Erythroblast (primary cell): ENCODE data around the gene ARAP1.

Source experiments
- DNase-seq, 2 experiments: peaks; one replicate each; lab custom pipeline; 2025; lab: John Stamatoyannopoulos, UW
- GATA1 ChIP-seq: IDR thresholded peaks from 2 replicates; pipeline ENCODE4 v1.6.1; 2011; ENCODE audit warnings: low read depth, mild to moderate bottlenecking, control low read depth, low read length, moderate library complexity
- POLR2A ChIP-seq: IDR thresholded peaks from 2 replicates; pipeline ENCODE4 v1.6.1; 2011; ENCODE audit warnings: mild to moderate bottlenecking, low read length

Gene ARAP1

GRCh38 chr11:72682858-72683243 is 69.4 kb downstream of the ARAP1 start:
- TF ChIP-seq POLR2A (no peak), GATA1 (no peak)
- DNase-seq: no peak

GRCh38 chr11:72682238-72682857 is 69.9 kb downstream of the ARAP1 start:
- no peak for DNase-seq
- TF ChIP-seq GATA1 (no peak), POLR2A (no peak)

DNA sequence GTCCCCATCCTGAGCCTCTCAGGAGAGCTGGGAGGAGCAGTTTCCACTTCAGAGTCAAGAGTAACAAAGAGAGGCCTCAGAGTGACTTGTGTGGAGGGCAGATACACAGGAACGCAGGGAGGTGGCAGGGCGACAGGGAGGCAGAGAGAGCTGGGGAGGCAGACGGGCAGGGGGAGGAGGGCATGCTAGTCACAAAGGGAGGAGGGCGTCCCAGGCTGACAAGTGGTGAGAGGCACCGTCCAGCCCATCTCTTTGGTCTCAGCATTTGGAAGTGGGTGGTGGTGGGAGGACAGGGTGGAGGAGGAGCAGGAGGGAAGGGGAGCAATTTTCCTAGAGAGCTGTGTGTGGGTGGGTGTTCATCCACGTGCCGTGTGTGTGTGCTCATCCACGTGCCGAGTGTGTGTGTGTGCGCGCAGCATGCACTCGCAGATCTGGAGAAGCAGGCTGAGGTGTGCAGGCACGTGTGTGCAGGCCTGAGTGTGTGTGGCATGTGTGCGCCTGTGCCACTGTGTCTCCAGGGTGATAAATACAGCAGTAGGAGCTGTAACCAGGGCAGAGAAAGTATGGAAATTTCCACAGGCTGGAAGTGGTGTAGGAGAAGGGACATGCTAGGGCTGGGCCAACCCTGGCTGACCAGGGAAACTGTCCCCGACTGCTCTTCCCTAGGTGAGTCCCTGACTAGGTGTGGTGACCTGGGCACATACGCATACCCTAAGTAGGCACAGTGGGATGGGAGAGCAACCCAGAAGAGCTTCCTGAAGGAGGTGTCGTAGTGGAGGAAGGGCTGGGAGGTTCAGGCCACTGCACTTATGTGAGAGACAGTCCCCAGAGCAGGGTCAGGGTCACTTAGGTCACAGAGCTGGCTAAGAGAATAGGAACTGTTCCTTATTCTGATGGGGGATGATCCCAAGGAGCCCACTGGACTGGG is 70.7 kb downstream of the ARAP1 start:
- no peak for DNase-seq
- TF ChIP-seq GATA1: no peak
- no peak for TF ChIP-seq POLR2A

DNA sequence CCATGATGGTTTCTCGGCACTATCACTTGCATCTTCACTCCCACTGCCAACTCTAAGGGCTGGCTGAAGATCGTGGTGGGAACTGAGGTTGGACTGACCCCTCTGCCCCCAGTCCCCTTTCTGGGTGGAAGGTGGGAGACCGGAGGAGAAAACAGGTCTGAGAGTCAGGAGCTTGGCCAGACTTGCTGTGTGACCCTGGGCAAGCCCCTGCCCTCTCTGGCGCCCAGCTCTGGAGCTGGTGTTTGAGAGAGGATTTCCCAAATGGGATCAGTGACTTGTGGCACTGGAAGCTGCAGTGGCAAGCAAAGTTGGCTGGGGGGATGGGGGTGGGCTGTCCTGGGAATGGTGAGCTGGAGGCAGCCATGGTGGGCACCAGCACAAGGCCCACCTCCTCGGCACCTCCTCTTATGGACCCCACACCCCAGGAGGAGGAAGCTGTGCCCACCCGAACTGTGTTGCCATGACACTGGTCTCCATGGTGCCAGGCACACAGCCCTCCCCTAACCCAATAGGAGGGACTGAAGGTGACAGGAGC is 71.5 kb downstream of the ARAP1 start:
- TF ChIP-seq POLR2A (no peak), GATA1 (no peak)
- no peak for DNase-seq

DNA sequence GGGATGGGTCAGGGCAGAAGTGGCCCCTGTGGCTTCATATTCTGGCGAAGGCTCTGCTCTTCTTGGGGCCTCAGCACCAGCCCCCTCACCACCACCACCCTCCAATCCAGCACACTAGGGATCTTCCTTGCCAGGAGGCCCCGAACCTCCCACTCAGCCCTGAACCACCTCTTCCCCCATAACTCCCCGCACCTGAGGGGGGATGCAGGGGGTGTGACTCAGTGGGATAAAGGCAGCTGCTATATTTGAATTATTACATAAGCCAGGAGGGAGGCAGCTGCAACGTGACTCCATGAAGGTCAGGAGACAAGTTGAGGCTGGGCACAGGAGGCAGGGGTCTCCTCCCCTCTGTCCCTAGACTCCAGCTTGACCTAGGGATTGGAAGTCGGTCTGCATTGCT is 72.3 kb downstream of the ARAP1 start:
- no peak for DNase-seq
- TF ChIP-seq GATA1: no peak
- TF ChIP-seq POLR2A: no peak

- DNase-seq: no peak
- TF ChIP-seq GATA1 (no peak), POLR2A (no peak)
Measured at GRCh38 chr11:72678524-72678923, 73.7 kb downstream of the ARAP1 start.

DNA sequence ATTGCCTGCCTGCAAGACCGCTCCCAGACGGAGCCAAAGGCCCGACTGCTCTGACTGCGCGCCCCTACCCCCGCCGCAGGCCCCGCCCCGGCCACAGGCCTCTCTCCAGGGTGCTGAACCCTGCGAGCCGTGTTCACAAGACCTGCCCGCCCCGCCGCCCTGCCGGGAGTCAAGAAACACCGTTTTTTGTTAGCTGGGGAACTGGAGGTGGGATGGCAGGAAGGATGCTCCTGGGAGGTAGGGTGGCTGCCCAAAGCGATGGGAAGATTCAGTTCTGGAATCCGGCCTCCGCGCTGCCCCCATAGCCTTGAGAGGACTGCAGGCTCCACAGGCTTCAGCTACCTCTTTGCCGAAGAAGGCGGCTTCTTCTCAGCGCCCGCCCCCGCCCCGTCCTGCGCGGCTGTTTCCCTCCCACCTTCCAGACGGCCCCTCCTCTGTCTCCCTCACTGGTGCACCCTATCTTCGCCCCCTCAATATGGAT is 75.3 kb downstream of the ARAP1 start:
- TF ChIP-seq GATA1 (no peak), POLR2A (no peak)
- DNase-seq: peak; percentile 50 to 54

GRCh38 chr11:72675221-72675620 is 77.0 kb downstream of the ARAP1 start:
- DNase-seq: no peak
- no peak for TF ChIP-seq POLR2A
- no peak for TF ChIP-seq GATA1

DNA sequence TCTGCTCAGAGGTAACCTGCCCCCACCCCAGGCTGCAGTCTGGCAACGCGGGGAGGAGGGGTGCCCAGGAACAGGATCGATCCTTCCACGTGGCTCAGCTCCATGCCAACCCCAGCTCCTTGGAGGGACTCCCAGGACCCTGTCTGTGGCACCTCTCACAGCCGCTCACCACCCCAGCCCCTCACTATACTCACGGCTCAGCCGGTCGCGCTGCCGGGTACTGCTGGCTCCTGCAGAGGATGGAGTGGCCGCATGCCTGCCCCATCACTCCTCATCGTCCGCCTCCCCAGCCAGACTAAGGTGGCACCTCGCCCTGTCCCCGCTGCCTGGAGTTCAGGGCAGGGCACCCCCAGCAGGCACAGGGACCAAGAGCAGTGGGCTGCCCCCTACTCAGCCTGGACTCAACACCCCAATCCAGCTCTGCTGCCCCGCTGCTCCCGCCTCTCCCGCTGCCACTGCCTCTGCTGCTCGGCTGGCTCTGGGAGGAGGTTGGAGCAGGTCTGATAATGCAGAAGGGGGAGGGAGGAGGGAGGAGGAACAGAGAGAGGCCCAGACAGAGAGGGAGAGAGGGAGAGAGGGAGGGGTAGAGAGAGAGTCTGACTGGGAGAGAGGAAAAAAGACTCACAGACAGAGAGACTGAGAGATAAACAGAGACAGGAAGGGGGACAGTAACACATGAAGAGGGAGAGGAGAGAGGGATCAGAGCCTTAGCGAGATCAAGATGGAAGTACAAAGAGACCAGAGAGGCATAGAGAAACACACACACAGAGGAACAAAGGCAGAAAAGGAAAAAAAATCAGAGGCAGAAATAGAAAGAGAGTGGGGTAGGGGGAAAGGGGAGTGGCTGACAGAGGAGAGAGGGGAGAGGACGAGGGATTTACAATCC is 78.0 kb downstream of the ARAP1 start, which contains the start of gene PDE2A:
Gene PDE2A (minus strand): TSS at position 480 of the 886 bp plus-strand sequence. CDS start 215 bp downstream, at position 265.
- DNase-seq: no peak
- TF ChIP-seq POLR2A (no peak), GATA1 (no peak)

DNA sequence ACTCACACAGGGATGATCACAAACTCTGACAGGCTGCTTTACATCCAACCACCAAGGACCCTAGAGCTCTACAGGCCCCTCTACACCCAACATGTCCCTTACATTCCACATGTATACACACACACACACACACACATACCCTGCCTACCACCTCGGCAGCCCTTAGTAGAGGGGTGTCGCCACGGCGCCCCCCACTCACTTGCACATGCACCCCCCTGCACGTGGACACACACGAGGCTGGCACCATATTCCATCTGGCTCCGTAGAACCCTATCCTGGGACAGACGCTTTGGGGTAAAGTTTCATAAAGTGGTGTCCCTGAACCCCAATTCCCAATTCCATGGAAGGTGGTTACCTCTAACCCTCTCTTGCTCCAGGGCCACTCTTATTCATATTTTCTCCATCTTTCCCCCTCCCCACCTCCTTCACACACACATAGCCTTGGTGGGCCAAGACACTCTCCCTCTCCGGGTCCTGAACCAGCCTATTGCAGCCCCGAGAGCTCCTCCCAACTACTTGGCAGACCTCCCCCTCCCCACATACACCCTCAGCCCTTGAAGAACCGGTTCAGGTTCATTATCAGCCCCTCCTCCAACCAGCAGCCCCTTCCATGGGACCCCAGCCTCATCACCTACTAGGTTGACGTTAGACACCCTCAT is 78.8 kb downstream of the ARAP1 start:
- no peak for TF ChIP-seq GATA1
- no peak for TF ChIP-seq POLR2A

DNA sequence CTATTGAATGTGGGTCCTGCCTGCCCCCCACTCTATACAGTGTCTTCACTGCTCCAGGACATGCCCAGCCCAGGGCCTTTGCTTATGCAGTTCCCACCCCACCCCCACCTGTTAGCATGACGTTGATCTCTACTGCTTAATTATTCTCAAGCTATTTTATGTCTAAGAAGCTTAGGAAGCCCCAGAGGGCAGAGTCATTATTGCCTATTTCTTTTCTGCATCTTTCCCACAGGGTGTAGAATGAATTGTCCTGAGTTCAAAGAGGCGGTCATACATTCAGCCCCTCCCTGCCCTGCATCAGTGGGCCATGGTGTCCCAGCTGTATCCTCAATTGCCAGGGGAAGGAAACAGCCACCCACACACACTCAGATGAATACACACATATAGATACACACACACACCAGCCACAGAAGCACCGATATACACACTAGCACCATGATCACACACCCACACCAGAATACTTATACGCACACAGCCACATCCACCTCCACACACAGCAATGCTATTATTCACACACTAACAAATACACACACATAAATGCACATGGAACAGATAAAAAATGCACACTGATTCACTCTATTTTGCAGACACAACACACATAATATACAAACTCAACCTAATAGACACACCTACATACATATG is 79.5 kb downstream of the ARAP1 start:
- no peak for DNase-seq

More for the DNA sequence above, 78.8 kb downstream of the ARAP1 start:
- DNase-seq: no peak

More for the DNA sequence above, 79.5 kb downstream of the ARAP1 start:
- TF ChIP-seq GATA1: no peak
- no peak for TF ChIP-seq POLR2A
